SH-SY5Y (cell line): ENCODE results near the gene TMED1.

Experiments used
- GATA2 ChIP-seq: IDR thresholded peaks from 2 replicates; pipeline ENCODE4 v1.6.1; 2011; ENCODE audit warnings: mild to moderate bottlenecking, low read depth, low read length
- GATA3 ChIP-seq: IDR thresholded peaks from 2 replicates; pipeline ENCODE4 v1.6.1; 2011; ENCODE audit warnings: low read depth, mild to moderate bottlenecking, low read length, moderate library complexity

GRCh38 chr19:10803252-10803651, 32.8 kb downstream of the TMED1 start:
- no peak for TF ChIP-seq GATA2
- no peak for TF ChIP-seq GATA3
